Epidermal melanocyte (primary cell): Measurements from ENCODE around the gene PKN3.

Source experiments
- DNase-seq: peaks from one replicate; pipeline ENCODE4 v3.0.0; 2011; ENCODE audit warnings: low spot score; ENCODE audit not compliant: insufficient read length

PKN3 gene

DNA sequence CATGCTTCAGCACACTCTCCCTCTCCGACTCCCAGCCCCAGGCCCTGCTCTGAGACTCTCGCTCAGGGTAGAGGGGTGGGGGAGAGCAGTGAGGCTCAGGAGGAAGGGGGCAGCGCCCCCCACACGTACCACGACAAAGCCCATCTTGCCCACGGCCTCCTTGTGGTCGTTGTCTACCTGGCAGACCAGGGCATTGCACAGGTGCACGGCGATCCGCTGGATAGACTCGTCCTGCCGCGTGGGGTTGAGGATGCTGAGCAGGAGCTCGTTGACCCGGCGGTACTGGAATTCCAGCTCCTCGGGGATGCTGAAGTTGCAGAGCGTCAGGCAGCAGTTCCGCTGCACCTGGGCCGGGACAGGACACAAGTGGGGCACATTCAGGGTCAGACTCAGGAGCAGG lies 40.1 kb downstream of the PKN3 start:
- DNase-seq = no peak

DNA sequence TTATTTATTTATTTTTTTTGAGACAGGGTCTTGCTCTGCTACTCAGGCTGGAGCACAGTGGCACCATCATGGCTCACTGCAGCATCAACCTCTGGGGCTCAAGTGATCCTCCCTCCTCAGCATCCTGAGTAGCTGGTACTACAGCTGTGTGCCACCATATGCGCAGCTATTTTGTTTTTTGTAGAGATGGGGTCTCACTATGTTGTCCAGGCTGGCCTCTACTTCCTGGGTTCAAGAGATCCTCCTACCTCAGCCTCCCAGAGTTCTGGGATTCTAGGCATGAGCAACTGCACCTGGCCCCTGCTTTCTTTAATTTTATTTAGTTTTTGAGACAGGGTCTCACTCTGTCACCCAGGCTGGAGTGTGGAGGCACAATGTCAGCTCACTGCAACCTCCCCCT lies 41.1 kb downstream of the PKN3 start:
- no peak for DNase-seq

DNA sequence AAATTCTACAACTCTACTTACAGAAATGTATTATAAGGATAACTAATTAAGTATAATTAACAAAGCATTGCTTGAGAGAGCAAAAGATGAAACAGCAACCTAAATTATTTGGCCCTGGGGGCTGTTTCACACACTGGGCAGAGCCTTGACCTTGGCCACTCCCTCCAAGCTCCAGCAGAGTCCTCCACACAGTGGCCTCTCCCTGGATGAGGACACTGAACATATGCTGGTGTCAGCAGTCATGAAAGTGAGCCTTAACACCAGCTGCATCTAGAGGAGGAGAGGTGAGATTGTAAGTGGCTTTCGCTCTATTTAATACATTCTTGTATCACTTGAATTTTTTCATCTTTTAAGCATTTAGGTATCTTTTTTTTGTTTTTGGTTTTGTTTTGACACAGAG lies 44.9 kb downstream of the PKN3 start:
- DNase-seq = no peak

DNA sequence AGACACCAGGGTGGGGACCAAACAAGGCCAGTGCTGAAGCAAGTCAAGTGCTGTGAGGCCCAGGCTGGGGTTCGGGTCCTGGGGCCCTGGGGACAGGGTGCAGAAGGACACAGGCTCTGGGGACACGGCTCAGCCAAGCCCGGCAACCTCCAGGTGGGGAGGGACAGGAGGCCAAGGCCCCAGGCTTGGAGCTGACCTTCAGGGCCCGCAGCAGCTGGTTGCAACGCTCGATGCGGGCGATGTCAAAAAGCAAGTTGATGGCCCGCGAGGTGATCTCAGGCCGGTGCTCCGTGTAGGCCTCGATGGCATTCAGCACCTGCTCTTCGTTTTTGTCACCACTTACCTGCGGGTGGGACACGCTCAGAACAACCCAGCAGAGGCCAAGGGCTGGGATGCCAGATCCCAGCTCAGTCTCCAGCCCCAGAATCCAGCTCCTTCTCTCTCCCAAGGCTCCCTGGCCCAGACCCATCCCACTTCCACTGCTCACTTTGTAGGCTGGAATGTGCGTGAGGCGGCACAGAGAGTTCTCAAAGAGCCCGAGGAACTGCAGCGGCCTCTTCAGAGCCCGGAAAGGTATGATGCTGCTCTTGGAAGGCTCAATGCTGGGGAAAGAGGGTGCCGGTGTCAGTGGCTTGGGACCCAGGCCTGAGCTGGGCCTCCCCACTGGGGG lies 48.8 kb downstream of the PKN3 start:
- DNase-seq = no peak

DNA sequence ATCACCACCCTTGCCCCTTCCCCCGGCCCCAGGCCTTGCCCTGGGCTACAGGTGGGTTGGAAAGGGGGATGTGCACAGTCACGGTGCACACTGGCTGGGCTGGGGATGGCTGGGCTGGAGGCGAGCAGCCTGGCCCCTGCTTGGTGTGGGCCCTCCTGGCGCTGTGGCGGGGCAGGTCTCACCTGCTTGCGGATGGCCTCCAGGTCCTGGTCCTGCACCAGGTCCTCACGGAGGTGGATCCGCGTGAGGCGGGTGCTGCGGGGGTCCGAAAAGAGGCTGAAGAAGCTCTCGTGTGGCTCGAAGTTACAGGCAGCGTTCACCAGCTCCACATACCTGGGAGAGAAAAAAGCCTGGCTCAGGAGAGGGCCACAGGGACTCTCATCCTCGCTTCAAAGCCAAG lies 51.3 kb downstream of the PKN3 start:
- DNase-seq = no peak

DNA sequence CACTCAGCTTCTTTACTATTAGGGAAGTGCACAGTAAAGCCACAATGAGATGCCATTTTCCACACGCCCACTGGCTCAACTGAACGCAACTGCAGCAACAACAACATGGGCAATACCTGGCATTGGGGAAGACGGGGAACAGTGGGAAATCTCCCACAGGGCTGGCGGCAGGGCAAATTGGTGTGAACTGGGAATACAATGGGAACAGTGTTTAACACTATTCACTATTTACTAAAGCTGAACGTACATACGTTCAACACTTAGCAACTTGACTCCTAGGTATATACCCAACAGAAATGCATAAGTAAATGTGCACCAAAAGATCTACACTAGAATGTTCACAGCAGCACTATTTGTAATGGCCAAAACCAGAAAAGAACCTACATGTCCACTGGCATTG lies 55.3 kb downstream of the PKN3 start:
- no peak for DNase-seq

DNA sequence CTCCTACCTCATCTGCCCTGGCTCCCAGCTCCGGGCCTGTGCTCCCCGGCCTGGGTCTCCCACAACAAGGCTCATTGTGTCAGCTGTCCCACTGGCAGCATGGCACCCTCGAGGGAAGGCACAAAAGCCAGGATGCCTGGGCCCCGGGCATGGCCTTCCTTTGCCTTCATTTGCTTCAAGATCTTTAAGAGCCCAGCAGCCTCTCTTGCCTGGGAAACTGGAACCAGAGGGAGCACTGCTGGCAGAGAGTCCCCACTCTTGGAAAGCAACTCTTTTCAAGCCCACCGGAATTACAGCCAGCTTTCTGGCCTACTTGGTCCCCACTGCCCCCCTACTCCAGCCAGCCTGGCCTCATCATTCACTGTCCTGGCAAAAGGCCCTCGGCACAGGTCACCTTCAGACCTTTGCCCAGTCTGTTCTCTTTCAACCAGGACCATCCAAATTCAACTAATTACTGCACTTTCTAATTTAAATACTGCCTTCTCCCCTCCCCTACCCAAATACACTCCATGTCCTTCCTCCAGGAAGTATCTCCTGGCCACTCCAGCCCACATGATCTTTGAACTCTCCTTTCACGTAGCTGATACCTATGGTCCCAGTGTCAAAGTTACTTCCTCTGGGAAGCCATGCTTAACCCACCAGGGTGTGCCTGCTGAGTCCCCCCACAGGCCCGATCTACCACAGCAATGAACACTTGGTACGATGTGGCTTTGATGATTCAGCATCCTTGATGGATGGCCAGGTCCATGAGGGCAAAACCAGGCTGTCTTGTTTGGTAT lies 60.6 kb downstream of the PKN3 start:
- DNase-seq = no peak

DNA sequence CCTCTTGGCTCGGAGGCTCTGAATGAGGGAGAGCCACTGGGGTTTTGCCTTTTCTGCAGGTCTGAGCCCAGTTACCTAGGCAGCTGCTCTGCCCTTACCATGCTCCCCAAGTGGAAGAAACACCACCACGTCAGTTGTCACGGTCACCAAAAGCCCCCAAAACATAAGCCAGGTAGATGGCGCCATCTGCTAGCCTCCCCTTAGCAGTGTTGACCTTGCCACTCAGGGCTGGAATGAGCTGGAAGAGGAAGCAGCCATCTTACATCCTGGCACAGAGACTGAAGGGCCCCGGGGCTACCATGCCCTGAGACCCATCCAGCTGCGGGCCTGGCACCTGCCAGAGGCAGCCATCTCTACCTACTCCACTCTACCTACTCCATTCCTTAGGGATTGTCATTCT lies 62.1 kb downstream of the PKN3 start:
- DNase-seq = no peak

DNA sequence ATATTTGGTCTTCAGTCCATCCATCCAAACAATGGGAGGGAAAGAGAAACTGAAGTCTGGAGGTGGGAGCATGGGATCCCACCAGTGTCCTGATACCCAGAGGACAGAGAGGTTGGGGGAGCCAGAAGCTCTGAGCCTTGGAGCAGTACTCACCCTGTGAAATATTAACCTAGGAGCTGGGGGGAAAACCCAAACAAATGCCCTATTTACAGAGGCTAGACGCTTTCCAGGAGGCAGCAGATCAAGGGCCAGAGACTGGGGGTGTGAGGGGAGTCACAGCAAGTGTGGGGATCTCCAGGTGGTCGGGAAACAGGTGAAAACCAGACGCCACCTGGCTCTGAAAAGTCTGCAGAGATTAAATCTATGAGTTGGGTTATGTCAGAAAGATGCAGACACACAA lies 63.2 kb downstream of the PKN3 start:
- no peak for DNase-seq

DNA sequence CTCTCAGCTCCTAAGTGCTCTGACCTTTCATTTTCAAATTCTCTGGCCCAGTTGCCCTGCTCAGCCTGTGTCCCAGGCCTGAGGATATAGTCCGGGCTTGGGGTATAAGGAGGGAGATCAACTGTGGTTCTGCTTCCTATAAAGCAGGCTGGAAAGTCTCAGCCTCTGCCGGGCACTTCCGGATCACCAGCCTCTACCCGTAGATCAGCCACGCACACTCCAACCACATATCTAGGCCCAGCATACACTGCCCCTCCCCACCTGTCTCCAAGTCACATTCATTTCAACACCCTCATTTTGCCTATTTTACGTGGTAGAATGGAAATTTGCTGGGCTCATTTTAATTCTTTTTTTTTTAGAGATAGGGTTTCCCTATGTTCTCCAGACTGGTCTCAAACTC lies 66.3 kb downstream of the PKN3 start:
- no peak for DNase-seq
